Testis (tissue), 2 donors: ENCODE data around the gene ATE1.

Source experiments
- CTCF ChIP-seq, 3 experiments: fragments of 450-650 bp in 2 of 3; fragments of 200-600 bp in 1 of 3; sonication (generic) in 1 of 3; IDR thresholded peaks; one replicate each; pipeline ENCODE4 v1.5.1; 2016 to 2019; ENCODE audit warnings: antibody characterized with exemption in 3 of 3, mild to moderate bottlenecking in 2 of 3, moderate library complexity in 1 of 3
- POLR2A ChIP-seq: fragments of 450-650 bp; IDR thresholded peaks from one replicate; pipeline ENCODE4 v1.6.1; 2017; ENCODE audit warnings: antibody characterized with exemption, mild to moderate bottlenecking, moderate library complexity

- no peak for TF ChIP-seq CTCF (IDR thresholded peaks at IDR 0.05)
- TF ChIP-seq POLR2A: no peak
Measured at GRCh38 chr10:121753726-121754476, 173.9 kb downstream of the ATE1 start.
